A549 (cell line): Measurements from ENCODE around the gene AADAC. TPM values are rescaled to one million over a fixed set of nuclear protein-coding genes. Genes with fewer than 3 reads are reported as not detected.

Source experiments
- ATAC-seq, 2 experiments: fragments of 200-7000 bp in 1 of 2; fragments of >200 bp in 1 of 2; cut with Nextera tagmentation in 1 of 2; cut with Tn5 transposase in 1 of 2; 3 replicates each; pipeline versions ENCODE4 v1.8.0 to v1.9.1; 2018 to 2020; ENCODE audit warnings: mild to moderate bottlenecking in 1 of 2, moderate library complexity in 1 of 2
- CTCF ChIA-PET: fragments of 300-600 bp; sonication (Branson Sonifier 250); formaldehyde crosslinking; extraction: SDS; loops from one replicate; lab custom pipeline; 2021; ENCODE audit warnings: antibody characterized with exemption, inconsistent platforms; lab: Yijun Ruan, JAX
- POLR2A ChIA-PET: fragments of 350-600 bp; formaldehyde crosslinking; extraction: SDS; loops from one replicate; lab custom pipeline; 2021; ENCODE audit warnings: antibody characterized with exemption, inconsistent platforms; lab: Yijun Ruan, JAX
- DNase-seq, 2 experiments: peaks; one replicate each; pipeline versions ENCODE4 v3.0.0 to v3.0.0-alpha.2; 2011 to 2016; ENCODE audit warnings: low read depth in 1 of 2, low spot score in 1 of 2
- FAIRE-seq: peaks from 2 replicates; lab custom pipeline; 2011; peaks lifted over from hg19 to GRCh38; lab: Jason Lieb, UNC
- H3K27ac ChIP-seq, 2 experiments: fragments of >200 bp; sonication (Bioruptor Twin); formaldehyde crosslinking; 3 replicates each; pipeline ENCODE4 v1.5.1; 2016 to 2017
- H3K4me1 ChIP-seq: fragments of >200 bp; sonication (Bioruptor Twin); formaldehyde crosslinking; 3 replicates; pipeline ENCODE4 v1.6.1; 2016
- H3K4me2 ChIP-seq: fragments of >200 bp; sonication (Bioruptor Twin); formaldehyde crosslinking; 3 replicates; pipeline ENCODE4 v1.6.1; 2016
- H3K4me3 ChIP-seq: fragments of >200 bp; sonication (Bioruptor Twin); formaldehyde crosslinking; 3 replicates; pipeline ENCODE4 v1.5.1; 2016
- H3K9me3 ChIP-seq: fragments of >200 bp; sonication (Bioruptor Twin); formaldehyde crosslinking; 3 replicates; pipeline ENCODE4 v1.6.1; 2016
- CBX8 ChIP-seq: fragments of 200-600 bp; sonication (generic); IDR thresholded peaks from 2 replicates; pipeline ENCODE4 v1.6.1; 2016
- CEBPB ChIP-seq, 2 experiments: fragments of >200 bp in 1 of 2; sonication (Bioruptor Twin) in 1 of 2; formaldehyde crosslinking in 1 of 2; IDR thresholded peaks; 2 replicates each; pipeline ENCODE4 v1.6.1; 2012 to 2016
- CHD4 ChIP-seq: fragments of 200-600 bp; sonication (generic); IDR thresholded peaks from 2 replicates; pipeline ENCODE4 v1.6.1; 2016; ENCODE audit warnings: antibody characterized with exemption, mild to moderate bottlenecking, borderline replicate concordance
- EP300 ChIP-seq, 2 experiments: fragments of >200 bp; sonication (Bioruptor Twin); formaldehyde crosslinking; IDR thresholded peaks; 2 replicates in 1 of 2; 3 replicates in 1 of 2; pipeline ENCODE4 v1.6.1; 2016 to 2017
- FOSB ChIP-seq: fragments of 250-450 bp; sonication (Bioruptor Pico); IDR thresholded peaks from 2 replicates; pipeline ENCODE4 v1.5.0; 2020; ENCODE audit warnings: mild to moderate bottlenecking, moderate library complexity
- FOXS1 ChIP-seq: fragments of 250-450 bp; sonication (Bioruptor Pico); IDR thresholded peaks from 2 replicates; pipeline ENCODE4 v1.5.0; 2020; ENCODE audit warnings: mild to moderate bottlenecking, moderate library complexity
- GATA3 ChIP-seq: IDR thresholded peaks from 2 replicates; pipeline ENCODE4 v1.6.1; 2012; ENCODE audit warnings: borderline replicate concordance
- HDAC2 ChIP-seq: fragments of 200-600 bp; sonication (generic); IDR thresholded peaks from 2 replicates; pipeline ENCODE4 v1.6.1; 2016
- HEYL ChIP-seq: fragments of 250-450 bp; sonication (Bioruptor Pico); IDR thresholded peaks from 2 replicates; pipeline ENCODE4 v1.8.0; 2021; ENCODE audit warnings: mild to moderate bottlenecking, moderate library complexity
- HOXA7 ChIP-seq: fragments of 250-450 bp; sonication (Bioruptor Pico); IDR thresholded peaks from 2 replicates; pipeline ENCODE4 v1.5.0; 2020; ENCODE audit warnings: mild to moderate bottlenecking, moderate library complexity
- HOXB13 ChIP-seq: fragments of 250-450 bp; sonication (Bioruptor Pico); IDR thresholded peaks from 2 replicates; pipeline ENCODE4 v1.5.0; 2020; ENCODE audit warnings: low read depth, mild to moderate bottlenecking, moderate library complexity
- KDM5A ChIP-seq: fragments of 200-600 bp; sonication (generic); IDR thresholded peaks from 2 replicates; pipeline ENCODE4 v1.6.1; 2016; ENCODE audit warnings: antibody characterized with exemption, mild to moderate bottlenecking
- MAFK ChIP-seq: fragments of 450-650 bp; IDR thresholded peaks from 2 replicates; pipeline ENCODE4 v1.6.1; 2014; ENCODE audit not compliant: partially characterized antibody
- MAZ ChIP-seq: fragments of 150-350 bp; IDR thresholded peaks from 2 replicates; pipeline ENCODE4 v1.6.1; 2014; ENCODE audit warnings: antibody characterized with exemption, low read depth, low read length, borderline replicate concordance
- MYC ChIP-seq: IDR thresholded peaks from 2 replicates; pipeline ENCODE4 v1.6.1; 2012; ENCODE audit warnings: mild to moderate bottlenecking, inconsistent platforms, low read length, improper control_type of control experiment, borderline replicate concordance
- NFE2L2 ChIP-seq: fragments of 150-350 bp; conservative IDR thresholded peaks from 2 replicates; pipeline ENCODE4 v1.6.1; 2014; ENCODE audit warnings: low read length
- RAD21 ChIP-seq, 2 experiments: fragments of >200 bp in 1 of 2; sonication (Bioruptor Twin) in 1 of 2; formaldehyde crosslinking in 1 of 2; IDR thresholded peaks in 1 of 2; conservative IDR thresholded peaks in 1 of 2; 2 replicates in 1 of 2; 3 replicates in 1 of 2; pipeline ENCODE4 v1.6.1; 2012 to 2018; ENCODE audit warnings: inconsistent platforms in 1 of 2
- RCOR1 ChIP-seq: fragments of 150-350 bp; IDR thresholded peaks from 2 replicates; pipeline ENCODE4 v1.6.1; 2014; ENCODE audit warnings: antibody characterized with exemption, low read length, low read depth
- RFX5 ChIP-seq: fragments of 450-650 bp; IDR thresholded peaks from 2 replicates; pipeline ENCODE4 v1.7.1; 2014; ENCODE audit warnings: antibody characterized with exemption, mild to moderate bottlenecking, moderate library complexity
- RNF2 ChIP-seq: fragments of 200-600 bp; sonication (generic); IDR thresholded peaks from 2 replicates; pipeline ENCODE4 v1.6.1; 2016; ENCODE audit warnings: low read depth, mild to moderate bottlenecking, antibody characterized with exemption, moderate library complexity, borderline replicate concordance
- TFCP2L1 ChIP-seq: fragments of 250-450 bp; sonication (Bioruptor Pico); IDR thresholded peaks from 2 replicates; pipeline ENCODE4 v1.5.0; 2021; ENCODE audit warnings: mild to moderate bottlenecking
- TP53 ChIP-seq: fragments of 250-450 bp; sonication (Bioruptor Pico); IDR thresholded peaks from 2 replicates; pipeline ENCODE4 v1.5.0; 2021; ENCODE audit warnings: mild to moderate bottlenecking, moderate library complexity
- ZFP36 ChIP-seq: fragments of 450-650 bp; IDR thresholded peaks from 2 replicates; pipeline ENCODE4 v1.6.1; 2014; ENCODE audit warnings: borderline replicate concordance; ENCODE audit not compliant: partially characterized antibody
- ZNF302 ChIP-seq: fragments of 250-450 bp; sonication (Bioruptor Pico); IDR thresholded peaks from 2 replicates; pipeline ENCODE4 v1.9.0; 2021; ENCODE audit warnings: inconsistent platforms, mild to moderate bottlenecking, moderate library complexity
- WGBS: methylation state at CpG from one replicate; pipeline ENCODE4 v1.1.6; 2017; ENCODE audit errors: missing lambda C conversion rate; 5-methylcytosine and 5-hydroxymethylcytosine counted together
- polyA plus RNA-seq, 4 experiments: library from polyadenylated mRNA; depleted of rRNA in 3 of 4; stranded (reverse); fragments of >200 nt; fragmentation: RNase III in 1 of 4; extraction: RNeasy Plus Mini Kit Qiagen cat#74134 plus additional on column Dnase treatment in 1 of 4; gene quantifications; 2 replicates in 3 of 4; 3 replicates in 1 of 4; pipeline ENCODE4 v1.2.3, GENCODE V29; 2011 to 2017
- TF ChIP-seq, protein P1 (sequence below): fragments of >200 bp; sonication (Bioruptor Twin); formaldehyde crosslinking; IDR thresholded peaks from 2 replicates; pipeline ENCODE4 v1.6.1; 2016
- TF ChIP-seq, protein P2 (sequence below): fragments of >200 bp; sonication (Bioruptor Twin); formaldehyde crosslinking; IDR thresholded peaks from 3 replicates; pipeline ENCODE4 v1.5.1; 2016

Gene AADAC
- polyA plus RNA-seq, 2 of the 4 experiments (the other 2 are of a cell fraction): 15.3 to 45.0 TPM

DNA sequence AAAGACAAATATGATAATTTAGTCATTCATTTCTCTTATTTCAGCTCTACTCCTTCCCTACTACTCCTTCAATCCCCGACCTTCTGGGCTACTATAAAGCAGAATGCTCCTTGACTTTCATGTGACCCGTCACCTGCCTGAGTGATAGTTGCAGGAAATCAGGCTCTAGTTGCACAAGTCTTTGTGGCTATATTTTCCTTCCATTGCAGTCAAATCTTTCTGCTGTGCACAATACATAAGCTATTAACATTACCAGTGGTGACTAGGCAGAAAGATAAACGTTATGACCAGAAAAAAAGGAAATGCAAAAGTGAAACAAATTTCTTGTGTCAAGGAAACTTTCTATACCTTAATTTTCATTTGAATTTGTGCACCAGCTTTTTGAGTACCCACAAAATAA lies 61.8 kb downstream of the AADAC start:
- POLR2A ChIA-PET: no interaction called here
- DNase-seq: peak in 1 of 2 experiments; percentile 55
- H3K27ac ChIP-seq: peak overlapping the region; percentile 48 to 65

DNA sequence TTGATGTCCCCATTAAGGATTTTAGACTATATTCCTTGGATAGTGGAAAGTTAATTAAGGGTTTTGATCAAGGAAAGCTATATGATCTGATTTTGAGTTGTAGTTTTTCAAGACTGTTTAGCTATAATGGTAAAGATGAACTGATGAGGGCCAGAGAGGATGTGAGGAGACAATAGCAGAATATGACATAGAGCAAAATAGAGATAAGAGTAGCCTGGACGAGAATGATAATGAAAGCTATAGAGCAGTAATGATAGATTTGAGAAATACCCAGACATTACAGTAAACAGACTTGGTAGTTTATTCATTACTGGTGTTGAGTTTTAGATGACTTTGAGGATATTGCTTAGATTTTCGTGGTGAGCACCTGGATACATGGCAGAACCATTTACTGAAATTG lies 63.4 kb downstream of the AADAC start:
- H3K4me2 ChIP-seq: no peak overlapping the region

More for the DNA sequence above, 61.8 kb downstream of the AADAC start:
- ATAC-seq (peak; percentile 39 to 50; a peak in 4 of 6 replicates), FAIRE-seq (no peak)
- Histone ChIP-seq H3K4me3 (0 out of 3 replicates have a peak overlapping the region, but pooled peaks have one; percentile 3), H3K4me2 (peak overlapping the region; percentile 83), H3K4me1 (peaks cover 17% of the 10 kb centered on the region; the same call in 2 of the 3 replicates)
- CTCF ChIA-PET: no interaction called here
- WGBS: 22% methylated on average over 3 of the region's 3 CpGs
- no peak for TF ChIP-seq GATA3
- no peak for TF ChIP-seq MAZ
- TF ChIP-seq CEBPB (IDR thresholded peaks at IDR 0.05): peak; percentile 37 to 53; a peak in 1 of 4 replicates
- TF ChIP-seq, protein P1, sequence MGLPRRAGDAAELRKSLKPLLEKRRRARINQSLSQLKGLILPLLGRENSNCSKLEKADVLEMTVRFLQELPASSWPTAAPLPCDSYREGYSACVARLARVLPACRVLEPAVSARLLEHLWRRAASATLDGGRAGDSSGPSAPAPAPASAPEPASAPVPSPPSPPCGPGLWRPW: no peak
- TF ChIP-seq HEYL: no peak
- TF ChIP-seq MAFK: peak; percentile 60
- no peak for TF ChIP-seq FOXS1 (CRISPR knock-in tag)
- TF ChIP-seq KDM5A: no peak
- TF ChIP-seq NFE2L2: 0 out of 2 replicates have a peak, but pooled peaks have one; percentile 18
- TF ChIP-seq ZNF302: no peak
- TF ChIP-seq TP53 (CRISPR knock-in tag): no peak
- no peak for TF ChIP-seq ZFP36
- TF ChIP-seq, all 56 proteins: peak for 3
- H3K9me3 ChIP-seq: no peaks in the 10 kb centered on the region

More for the DNA sequence above, 63.4 kb downstream of the AADAC start:
- DNase-seq (no peak), FAIRE-seq (peak; percentile 18), ATAC-seq (no peak)
- no peak for TF ChIP-seq MYC
- TF ChIP-seq HOXB13 (CRISPR knock-in tag): no peak
- no peak for TF ChIP-seq RNF2
- TF ChIP-seq MAFK: no peak
- no peak for TF ChIP-seq HDAC2
- TF ChIP-seq HOXA7 (CRISPR knock-in tag): no peak
- no peak for TF ChIP-seq MAZ
- no peak for TF ChIP-seq CHD4
- TF ChIP-seq ZNF302: no peak
- no peak for TF ChIP-seq NFE2L2
- no peak for TF ChIP-seq RFX5
- no peak for TF ChIP-seq RAD21 (conservative IDR thresholded peaks at IDR 0.05 in 1 of 2, IDR thresholded peaks at IDR 0.05 in 1 of 2)
- no peak for TF ChIP-seq FOSB (CRISPR knock-in tag)
- TF ChIP-seq CEBPB (IDR thresholded peaks at IDR 0.05): no peak
- TF ChIP-seq, protein P2, sequence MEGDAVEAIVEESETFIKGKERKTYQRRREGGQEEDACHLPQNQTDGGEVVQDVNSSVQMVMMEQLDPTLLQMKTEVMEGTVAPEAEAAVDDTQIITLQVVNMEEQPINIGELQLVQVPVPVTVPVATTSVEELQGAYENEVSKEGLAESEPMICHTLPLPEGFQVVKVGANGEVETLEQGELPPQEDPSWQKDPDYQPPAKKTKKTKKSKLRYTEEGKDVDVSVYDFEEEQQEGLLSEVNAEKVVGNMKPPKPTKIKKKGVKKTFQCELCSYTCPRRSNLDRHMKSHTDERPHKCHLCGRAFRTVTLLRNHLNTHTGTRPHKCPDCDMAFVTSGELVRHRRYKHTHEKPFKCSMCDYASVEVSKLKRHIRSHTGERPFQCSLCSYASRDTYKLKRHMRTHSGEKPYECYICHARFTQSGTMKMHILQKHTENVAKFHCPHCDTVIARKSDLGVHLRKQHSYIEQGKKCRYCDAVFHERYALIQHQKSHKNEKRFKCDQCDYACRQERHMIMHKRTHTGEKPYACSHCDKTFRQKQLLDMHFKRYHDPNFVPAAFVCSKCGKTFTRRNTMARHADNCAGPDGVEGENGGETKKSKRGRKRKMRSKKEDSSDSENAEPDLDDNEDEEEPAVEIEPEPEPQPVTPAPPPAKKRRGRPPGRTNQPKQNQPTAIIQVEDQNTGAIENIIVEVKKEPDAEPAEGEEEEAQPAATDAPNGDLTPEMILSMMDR: no peak
- no peak for TF ChIP-seq EP300 (IDR thresholded peaks at IDR 0.05)
- TF ChIP-seq TFCP2L1 (CRISPR knock-in tag): no peak
- no peak for TF ChIP-seq RCOR1
- no peak for TF ChIP-seq CBX8
- Histone ChIP-seq H3K4me3 (no peak overlapping the region), H3K27ac (no peak overlapping the region), H3K4me1 (peaks cover 17% of the 10 kb centered on the region; the same call in 2 of the 3 replicates), H3K9me3 (no peaks in the 10 kb centered on the region)
- ChIA-PET CTCF (interaction anchor here (1.9 kb wide), 1 partner anchor 15 kb away, joined by 6 read pairs; no protein-coding TSS in a partner anchor), POLR2A (no interaction called here)
- 86% methylated on average over 2 of the region's 2 CpGs for WGBS

Other genes starting within 250 kb of the AADAC start
- not detected in 2 replicates for gene AADACL2, start 80.2 kb upstream of the AADAC start, polyA plus RNA-seq (2011; rRNA removed)
- gene AADACL2, start 80.2 kb upstream of the AADAC start, polyA plus RNA-seq (2017; fragmentation: RNase III; extraction: RNeasy Plus Mini Kit Qiagen cat#74134 plus additional on column Dnase treatment): not detected in 3 replicates
- 1.4 and 1.6 TPM in 2 replicates for gene SUCNR1, start 59.5 kb downstream of the AADAC start, polyA plus RNA-seq (2011; rRNA removed)
- 0.16 to 0.28 TPM (median 0.27 TPM) in 3 replicates for gene SUCNR1, start 59.5 kb downstream of the AADAC start, polyA plus RNA-seq (2017; fragmentation: RNase III; extraction: RNeasy Plus Mini Kit Qiagen cat#74134 plus additional on column Dnase treatment)